H9 (cell line): Measurements from ENCODE around the gene CADPS2. TPM values are rescaled to one million over a fixed set of nuclear protein-coding genes. Genes with fewer than 3 reads are reported as not detected.

Experiments used
- DNase-seq: peaks from one replicate; pipeline ENCODE4 v3.0.0-alpha.2; 2017
- H2AFZ ChIP-seq: one replicate; pipeline ENCODE4 v1.6.1; 2013; ENCODE audit warnings: mild to moderate bottlenecking, low read length, control low read depth, moderate library complexity
- H2AK5ac ChIP-seq: 2 replicates; pipeline ENCODE4 v1.6.1; 2013; ENCODE audit warnings: low read length, control low read depth, mixed read lengths; ENCODE audit not compliant: insufficient read length
- H2BK120ac ChIP-seq: one replicate; pipeline ENCODE4 v1.6.1; 2013; ENCODE audit warnings: low read depth, mild to moderate bottlenecking, low read length, control low read depth, inconsistent platforms; ENCODE audit not compliant: poor library complexity, severe bottlenecking
- H2BK12ac ChIP-seq: 2 replicates; pipeline ENCODE4 v1.6.1; 2013; ENCODE audit warnings: low read length, control low read depth, mixed read lengths, low read depth; ENCODE audit not compliant: insufficient read length
- H2BK15ac ChIP-seq: 2 replicates; pipeline ENCODE4 v1.6.1; 2013; ENCODE audit warnings: low read depth, low read length, control low read depth
- H2BK20ac ChIP-seq: one replicate; pipeline ENCODE4 v1.6.1; 2013; ENCODE audit warnings: low read depth, mild to moderate bottlenecking, low read length, control low read depth, inconsistent platforms; ENCODE audit not compliant: poor library complexity, severe bottlenecking
- H2BK5ac ChIP-seq: 2 replicates; pipeline ENCODE4 v1.6.1; 2013; ENCODE audit warnings: low read length, control low read depth, mixed read lengths; ENCODE audit not compliant: insufficient read length
- H3K14ac ChIP-seq: 2 replicates; pipeline ENCODE4 v1.6.1; 2013; ENCODE audit warnings: low read length, control low read depth; ENCODE audit not compliant: insufficient read depth
- H3K18ac ChIP-seq: 2 replicates; pipeline ENCODE4 v1.6.1; 2013; ENCODE audit warnings: low read depth, mild to moderate bottlenecking, mixed read lengths, low read length, control low read depth; ENCODE audit not compliant: insufficient read length
- H3K23ac ChIP-seq: 2 replicates; pipeline ENCODE4 v1.6.1; 2013; ENCODE audit warnings: low read length, control low read depth, mixed read lengths, low read depth; ENCODE audit not compliant: insufficient read length
- H3K23me2 ChIP-seq: 2 replicates; pipeline ENCODE4 v1.6.1; 2013; ENCODE audit warnings: low read depth, mild to moderate bottlenecking, mixed read lengths, low read length, control low read depth; ENCODE audit not compliant: insufficient read length, poor library complexity, severe bottlenecking
- H3K27ac ChIP-seq: 2 replicates; pipeline ENCODE4 v1.5.1; 2013; ENCODE audit warnings: low read length, control low read depth, mixed read lengths, low read depth; ENCODE audit not compliant: insufficient read length
- H3K27me3 ChIP-seq: 2 replicates; pipeline ENCODE4 v1.6.1; 2013; ENCODE audit warnings: low read length, control low read depth, inconsistent platforms; ENCODE audit not compliant: insufficient read depth
- H3K4ac ChIP-seq: 2 replicates; pipeline ENCODE4 v1.6.1; 2013; ENCODE audit warnings: low read depth, mild to moderate bottlenecking, control low read depth, inconsistent platforms, low read length, moderate library complexity
- H3K4me1 ChIP-seq: 2 replicates; pipeline ENCODE4 v1.6.1; 2013; ENCODE audit warnings: low read length, control low read depth, inconsistent platforms; ENCODE audit not compliant: insufficient read depth
- H3K4me2 ChIP-seq: 2 replicates; pipeline ENCODE4 v1.6.1; 2013; ENCODE audit warnings: low read length, control low read depth, mixed read lengths; ENCODE audit not compliant: insufficient read length, insufficient read depth
- H3K56ac ChIP-seq: 2 replicates; pipeline ENCODE4 v1.6.1; 2013; ENCODE audit warnings: low read depth, mild to moderate bottlenecking, mixed read lengths, low read length, control low read depth; ENCODE audit not compliant: insufficient read length
- H3K79me1 ChIP-seq: 2 replicates; pipeline ENCODE4 v1.6.1; 2013; ENCODE audit warnings: low read depth, mild to moderate bottlenecking, moderate library complexity, low read length, control low read depth, inconsistent platforms; ENCODE audit not compliant: insufficient read depth, poor library complexity, severe bottlenecking
- H3K79me2 ChIP-seq: 2 replicates; pipeline ENCODE4 v1.6.1; 2013; ENCODE audit warnings: low read length, control low read depth, inconsistent platforms; ENCODE audit not compliant: insufficient read depth
- H3K9ac ChIP-seq: 2 replicates; pipeline ENCODE4 v1.6.1; 2013; ENCODE audit warnings: low read length, control low read depth, mixed read lengths; ENCODE audit not compliant: insufficient read length; ENCODE audit errors: extremely low read depth
- H3K9me3 ChIP-seq: one replicate; pipeline ENCODE4 v1.6.1; 2013; ENCODE audit warnings: low read depth, low read length, inconsistent platforms; ENCODE audit not compliant: control insufficient read depth
- H3T11ph ChIP-seq: one replicate; pipeline ENCODE4 v1.6.1; 2013; ENCODE audit warnings: mild to moderate bottlenecking, low read length, control low read depth, inconsistent platforms
- H4K20me1 ChIP-seq: one replicate; pipeline ENCODE4 v1.6.1; 2013; ENCODE audit not compliant: control insufficient read depth, insufficient read length, insufficient read depth
- H4K5ac ChIP-seq: 2 replicates; pipeline ENCODE4 v1.6.1; 2013; ENCODE audit warnings: low read depth, mild to moderate bottlenecking, mixed read lengths, low read length, control low read depth; ENCODE audit not compliant: insufficient read length
- H4K8ac ChIP-seq: replicated peaks from 2 replicates; pipeline ENCODE4 v1.6.1; 2013; ENCODE audit warnings: low read length, control low read depth, mixed read lengths, low read depth; ENCODE audit not compliant: insufficient read length
- H4K91ac ChIP-seq: 2 replicates; pipeline ENCODE4 v1.6.1; 2013; ENCODE audit warnings: low read depth, mild to moderate bottlenecking, moderate library complexity, mixed read lengths, low read length, control low read depth; ENCODE audit not compliant: insufficient read length
- H3K27ac Mint-ChIP-seq, 3 experiments: 2 replicates in 2 of 3; 3 replicates in 1 of 3; pipeline ENCODE4 v1.8.0; 2020 to 2021; ENCODE audit warnings: mixed read lengths in 3 of 3, mild to moderate bottlenecking in 1 of 3, moderate library complexity in 1 of 3
- H3K27me3 Mint-ChIP-seq: 2 replicates; pipeline ENCODE4 v1.8.0; 2021; ENCODE audit warnings: low read depth, mild to moderate bottlenecking, moderate library complexity, mixed read lengths
- H3K36me3 Mint-ChIP-seq, 3 experiments: 2 replicates in 2 of 3; 3 replicates in 1 of 3; pipeline ENCODE4 v1.8.0; 2020 to 2021; ENCODE audit warnings: low read depth in 3 of 3, mixed read lengths in 3 of 3; ENCODE audit not compliant: insufficient read depth in 1 of 3
- H3K4me1 Mint-ChIP-seq, 2 experiments: 2 replicates each; pipeline ENCODE4 v1.8.0; 2020; ENCODE audit warnings: mixed read lengths in 2 of 2
- H3K4me3 Mint-ChIP-seq, 2 experiments: 2 replicates in 1 of 2; 3 replicates in 1 of 2; pipeline ENCODE4 v1.8.0; 2020 to 2021; ENCODE audit warnings: mild to moderate bottlenecking in 2 of 2, mixed read lengths in 2 of 2, moderate library complexity in 1 of 2
- H3K9me3 Mint-ChIP-seq, 2 experiments: 2 replicates in 1 of 2; 3 replicates in 1 of 2; pipeline ENCODE4 v1.8.0; 2020; ENCODE audit warnings: mild to moderate bottlenecking in 2 of 2, mixed read lengths in 2 of 2, moderate library complexity in 1 of 2
- WGBS: extraction: QIAGEN DNeasy Blood & Tissue Kit; methylation state at CpG from one replicate; pipeline ENCODE4 v1.1.7; 2013; ENCODE audit warnings: missing lambda C conversion rate, low lambda C conversion rate, mixed read lengths; ENCODE audit not compliant: insufficient read length; ENCODE audit errors: extremely low coverage; 5-methylcytosine and 5-hydroxymethylcytosine counted together
- total RNA-seq: library from RNA; stranded (reverse); gene quantifications from 2 replicates; pipeline ENCODE4 v1.2.1, GENCODE V29; 2021
- TF ChIP-seq, protein P1 (sequence below): fragments of 200-600 bp; sonication (generic); conservative IDR thresholded peaks from 3 replicates; pipeline ENCODE4 v1.8.0; 2021; ENCODE audit warnings: antibody characterized with exemption, mild to moderate bottlenecking

The CADPS2 gene
- total RNA-seq, 1 experiment from 2014 or later = 7.1 TPM

DNA sequence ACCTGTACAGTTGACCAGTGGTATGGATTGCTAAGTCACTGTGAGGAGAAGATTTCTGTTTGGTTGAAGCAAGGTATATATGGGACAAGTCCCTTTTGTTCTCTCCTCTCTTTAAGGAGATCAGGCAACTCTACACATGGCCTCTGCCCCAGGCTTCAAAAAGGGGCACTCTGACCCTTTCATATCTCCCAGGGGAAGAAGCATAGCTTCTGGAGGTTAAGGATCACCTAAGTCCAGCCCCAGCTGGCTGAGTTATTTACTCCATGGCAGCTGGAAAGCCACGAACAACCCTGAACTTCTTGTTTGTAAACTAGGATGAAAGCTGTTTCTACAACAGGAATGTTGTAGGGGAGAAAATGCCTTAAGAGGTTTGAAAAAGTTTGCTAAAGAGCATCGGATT lies 452.5 kb downstream of the CADPS2 start:
- H2BK120ac ChIP-seq = no peak overlapping the region
- H3K9ac ChIP-seq = no peak overlapping the region
- no peak overlapping the region for H3T11ph ChIP-seq
- no peak overlapping the region for H3K4ac ChIP-seq
- H3K23me2 ChIP-seq = no peaks in the 10 kb centered on the region
- no peak overlapping the region for H3K56ac ChIP-seq
- WGBS = no CpG with 5 or more reads among the region's 2 CpGs
- H2AK5ac ChIP-seq = no peak overlapping the region
- Mint-ChIP-seq H3K4me3 (no peak overlapping the region), H3K27me3 (no peaks in the 10 kb centered on the region), H3K27ac (peak overlapping the region; percentile 37 to 92 (median 70); a peak in 4 of 7 replicates), H3K4me1 (peaks cover 72 to 74% of the 10 kb centered on the region in 2 experiments), H3K36me3 (no peaks in the 10 kb centered on the region), H3K9me3 (no peaks in the 10 kb centered on the region; a peak in 1 of 5 replicates)
- H3K4me1 ChIP-seq = peaks cover 6% of the 10 kb centered on the region
- DNase-seq = no peak
- no peaks in the 10 kb centered on the region for H3K79me2 ChIP-seq
- H3K14ac ChIP-seq = no peak overlapping the region; the same call in 1 of the 2 replicates
- no peak overlapping the region for H4K5ac ChIP-seq
- no peak overlapping the region for H2AFZ ChIP-seq
- no peaks in the 10 kb centered on the region for H3K27me3 ChIP-seq
- no peak overlapping the region for H2BK15ac ChIP-seq
- H4K20me1 ChIP-seq = no peaks in the 10 kb centered on the region
- H3K4me2 ChIP-seq = no peak overlapping the region
- TF ChIP-seq, protein P1, sequence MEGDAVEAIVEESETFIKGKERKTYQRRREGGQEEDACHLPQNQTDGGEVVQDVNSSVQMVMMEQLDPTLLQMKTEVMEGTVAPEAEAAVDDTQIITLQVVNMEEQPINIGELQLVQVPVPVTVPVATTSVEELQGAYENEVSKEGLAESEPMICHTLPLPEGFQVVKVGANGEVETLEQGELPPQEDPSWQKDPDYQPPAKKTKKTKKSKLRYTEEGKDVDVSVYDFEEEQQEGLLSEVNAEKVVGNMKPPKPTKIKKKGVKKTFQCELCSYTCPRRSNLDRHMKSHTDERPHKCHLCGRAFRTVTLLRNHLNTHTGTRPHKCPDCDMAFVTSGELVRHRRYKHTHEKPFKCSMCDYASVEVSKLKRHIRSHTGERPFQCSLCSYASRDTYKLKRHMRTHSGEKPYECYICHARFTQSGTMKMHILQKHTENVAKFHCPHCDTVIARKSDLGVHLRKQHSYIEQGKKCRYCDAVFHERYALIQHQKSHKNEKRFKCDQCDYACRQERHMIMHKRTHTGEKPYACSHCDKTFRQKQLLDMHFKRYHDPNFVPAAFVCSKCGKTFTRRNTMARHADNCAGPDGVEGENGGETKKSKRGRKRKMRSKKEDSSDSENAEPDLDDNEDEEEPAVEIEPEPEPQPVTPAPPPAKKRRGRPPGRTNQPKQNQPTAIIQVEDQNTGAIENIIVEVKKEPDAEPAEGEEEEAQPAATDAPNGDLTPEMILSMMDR = no peak
- H4K8ac ChIP-seq = no peak overlapping the region
- H2BK20ac ChIP-seq = no peak overlapping the region
- no peak overlapping the region for H2BK12ac ChIP-seq
- no peak overlapping the region for H3K23ac ChIP-seq
- no peak overlapping the region for H2BK5ac ChIP-seq
- no peaks in the 10 kb centered on the region for H3K79me1 ChIP-seq
- H3K9me3 ChIP-seq = no peaks in the 10 kb centered on the region
- no peak overlapping the region for H3K18ac ChIP-seq
- no peak overlapping the region for H4K91ac ChIP-seq
- no peak overlapping the region for H3K27ac ChIP-seq
